Cardiac muscle cell (in vitro differentiated cells and primary cell): ENCODE measurements around the gene TMEM176A. TPM values are rescaled to one million over a fixed set of nuclear protein-coding genes. Genes with fewer than 3 reads are reported as not detected.

Experiments
- DNase-seq, 2 donors: peaks; one replicate each; pipeline versions ENCODE4 v3.0.0 to v3.0.0-alpha.2; 2010 to 2017; ENCODE audit warnings: low read depth in 1 of 2, low spot score in 1 of 2
- H3K27ac ChIP-seq: fragments of 200-600 bp; sonication (generic); 2 replicates; pipeline ENCODE4 v1.5.1; 2016
- H3K27me3 ChIP-seq: fragments of 200-600 bp; sonication (generic); 2 replicates; pipeline ENCODE4 v1.6.0; 2016; ENCODE audit warnings: control low read depth
- H3K36me3 ChIP-seq: fragments of 200-600 bp; sonication (generic); 2 replicates; pipeline ENCODE4 v1.5.1; 2016; ENCODE audit warnings: control low read depth
- H3K4me1 ChIP-seq: fragments of 200-600 bp; sonication (generic); 2 replicates; pipeline ENCODE4 v1.8.1; 2017; ENCODE audit warnings: low read depth, mild to moderate bottlenecking, mixed run types
- H3K4me3 ChIP-seq: fragments of 200-600 bp; sonication (generic); 2 replicates; pipeline ENCODE4 v1.5.1; 2016; ENCODE audit warnings: mild to moderate bottlenecking
- H3K9me3 ChIP-seq: fragments of 200-600 bp; sonication (generic); 2 replicates; pipeline ENCODE4 v1.5.1; 2017; ENCODE audit warnings: low read depth, mild to moderate bottlenecking, control low read depth
- CTCF ChIP-seq: IDR thresholded peaks from 2 replicates; pipeline ENCODE4 v1.5.1; 2012; ENCODE audit warnings: low read depth, mild to moderate bottlenecking, low read length
- polyA plus RNA-seq: library from polyadenylated mRNA; unstranded; fragments of >200 nt; fragmentation: Nextera tagmentation; extraction: Ambion mirVana; gene quantifications from 2 replicates; pipeline ENCODE4 v1.2.1, GENCODE V29; 2016
- total RNA-seq: library from RNA; depleted of rRNA; stranded (reverse); fragments of >200 nt; gene quantifications from 2 replicates; pipeline ENCODE4 v1.2.3, GENCODE V29; 2016

The TMEM176A gene
- total and polyA plus RNA-seq, 2 experiments from 2014 or later, result 18.2 to 32.1 TPM

GRCh38 chr7:150814328-150815001, 13.9 kb downstream of the TMEM176A start:
- Histone ChIP-seq H3K9me3 (no peaks in the 10 kb centered on the region), H3K4me3 (no peak overlapping the region), H3K27ac (no peak overlapping the region), H3K27me3 (no peaks in the 10 kb centered on the region), H3K4me1 (no peaks in the 10 kb centered on the region), H3K36me3 (no peaks in the 10 kb centered on the region)
- no peak for DNase-seq
- TF ChIP-seq CTCF, result no peak

- H3K9me3 ChIP-seq, result no peaks in the 10 kb centered on the region
- H3K4me1 ChIP-seq, result peaks cover 17% of the 10 kb centered on the region
- no peaks in the 10 kb centered on the region for H3K36me3 ChIP-seq
- no peak for TF ChIP-seq CTCF
- H3K27ac ChIP-seq, result no peak overlapping the region
- no peak for DNase-seq
- H3K4me3 ChIP-seq, result no peak overlapping the region
- no peaks in the 10 kb centered on the region for H3K27me3 ChIP-seq
Observed at GRCh38 chr7:150818971-150819370, 18.4 kb downstream of the TMEM176A start.

- no peak overlapping the region for H3K4me3 ChIP-seq
- H3K27me3 ChIP-seq, result no peaks in the 10 kb centered on the region
- H3K9me3 ChIP-seq, result no peaks in the 10 kb centered on the region
- no peaks in the 10 kb centered on the region for H3K36me3 ChIP-seq
- peak overlapping the region; percentile 40 for H3K27ac ChIP-seq
- DNase-seq, result no peak
- no peak for TF ChIP-seq CTCF
- H3K4me1 ChIP-seq, result peaks cover 17% of the 10 kb centered on the region
Observed at GRCh38 chr7:150820148-150820547, 19.6 kb downstream of the TMEM176A start.

GRCh38 chr7:150820578-150821198, 20.1 kb downstream of the TMEM176A start:
- no peaks in the 10 kb centered on the region for H3K27me3 ChIP-seq

GRCh38 chr7:150823043-150823442, 22.5 kb downstream of the TMEM176A start:
- TF ChIP-seq CTCF, result no peak
- DNase-seq, result no peak

More at GRCh38 chr7:150820578-150821198, 20.1 kb downstream of the TMEM176A start:
- no peak for TF ChIP-seq CTCF
- Histone ChIP-seq H3K9me3 (no peaks in the 10 kb centered on the region), H3K4me1 (peaks cover 17% of the 10 kb centered on the region), H3K4me3 (no peak overlapping the region), H3K36me3 (no peaks in the 10 kb centered on the region), H3K27ac (peak overlapping the region; percentile 40)
- DNase-seq, result no peak

More at GRCh38 chr7:150823043-150823442, 22.5 kb downstream of the TMEM176A start:
- H3K36me3 ChIP-seq, result no peaks in the 10 kb centered on the region
- H3K27ac ChIP-seq, result peak overlapping the region; percentile 82
- H3K9me3 ChIP-seq, result no peaks in the 10 kb centered on the region
- H3K4me3 ChIP-seq, result no peak overlapping the region
- H3K27me3 ChIP-seq, result no peaks in the 10 kb centered on the region
- H3K4me1 ChIP-seq, result peaks cover 17% of the 10 kb centered on the region
